DOHH2 (cell line): ENCODE results near the gene CCR5AS.

Experiments used
- EZH2phosphoT487 ChIP-seq: fragments of 200-600 bp; sonication (generic); IDR thresholded peaks from 2 replicates; pipeline ENCODE4 v1.6.1; 2017; ENCODE audit warnings: borderline replicate concordance, mild to moderate bottlenecking, antibody characterized with exemption, low read length, moderate library complexity, mixed read lengths
- TF ChIP-seq, protein P1 (sequence below): fragments of 200-600 bp; sonication (generic); IDR thresholded peaks from one replicate; pipeline ENCODE4 v1.5.1; 2014; ENCODE audit warnings: antibody characterized with exemption, mild to moderate bottlenecking, low read depth, low read length; ENCODE audit not compliant: poor library complexity, severe bottlenecking

DNA sequence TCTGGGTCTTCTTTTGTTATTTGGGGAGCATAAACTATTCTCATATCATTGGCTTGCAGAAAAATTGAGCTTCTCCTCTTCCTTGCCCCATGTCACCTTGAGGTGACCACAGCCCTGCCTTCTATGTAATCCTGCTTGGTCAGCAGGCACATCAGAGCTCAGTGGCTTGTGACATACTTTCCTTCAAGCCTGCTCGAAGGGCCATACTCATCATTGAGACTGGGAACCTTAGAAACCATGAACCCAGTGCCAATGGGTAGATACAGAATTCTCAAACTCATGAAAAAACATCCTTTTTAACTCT is 56.7 kb downstream of the CCR5AS start:
- TF ChIP-seq, protein P1, sequence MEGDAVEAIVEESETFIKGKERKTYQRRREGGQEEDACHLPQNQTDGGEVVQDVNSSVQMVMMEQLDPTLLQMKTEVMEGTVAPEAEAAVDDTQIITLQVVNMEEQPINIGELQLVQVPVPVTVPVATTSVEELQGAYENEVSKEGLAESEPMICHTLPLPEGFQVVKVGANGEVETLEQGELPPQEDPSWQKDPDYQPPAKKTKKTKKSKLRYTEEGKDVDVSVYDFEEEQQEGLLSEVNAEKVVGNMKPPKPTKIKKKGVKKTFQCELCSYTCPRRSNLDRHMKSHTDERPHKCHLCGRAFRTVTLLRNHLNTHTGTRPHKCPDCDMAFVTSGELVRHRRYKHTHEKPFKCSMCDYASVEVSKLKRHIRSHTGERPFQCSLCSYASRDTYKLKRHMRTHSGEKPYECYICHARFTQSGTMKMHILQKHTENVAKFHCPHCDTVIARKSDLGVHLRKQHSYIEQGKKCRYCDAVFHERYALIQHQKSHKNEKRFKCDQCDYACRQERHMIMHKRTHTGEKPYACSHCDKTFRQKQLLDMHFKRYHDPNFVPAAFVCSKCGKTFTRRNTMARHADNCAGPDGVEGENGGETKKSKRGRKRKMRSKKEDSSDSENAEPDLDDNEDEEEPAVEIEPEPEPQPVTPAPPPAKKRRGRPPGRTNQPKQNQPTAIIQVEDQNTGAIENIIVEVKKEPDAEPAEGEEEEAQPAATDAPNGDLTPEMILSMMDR = no peak
- TF ChIP-seq EZH2phosphoT487 = no peak
